Sciatic nerve (tissue), 2 donors: ENCODE results near the gene ABCB6. TPM values are rescaled to one million over a fixed set of nuclear protein-coding genes. Genes with fewer than 3 reads are reported as not detected.
"Not testable (repeated sequence)": the region's sequence is repeated elsewhere in the genome, so short reads cannot be mapped to it uniquely, and the experiment has no call there.

Source experiments
- ATAC-seq: fragments of 200-7000 bp; cut with Tn5 transposase; one replicate; pipeline ENCODE4 v1.9.1; 2020; ENCODE audit warnings: mild to moderate bottlenecking, moderate library complexity
- DNase-seq: peaks from one replicate; pipeline ENCODE4 v3.0.0-alpha.2; 2020; ENCODE audit warnings: low spot score
- intact Hi-C: fragments of 100-400 bp; cut with DNase I; formaldehyde crosslinking; loops from one replicate; pipeline ENCODE4 v1.14.2; 2022
- total RNA-seq: library from RNA; stranded (reverse); fragmentation: NEBNext Ultra II Directional; extraction: Animal tissue kit (Norgen Biotek cat#: 25700); gene quantifications from one replicate; pipeline ENCODE4 v1.2.1, GENCODE V29; 2021
- donor health status: DM: no; HTN: no; CAD: no.
- donor health status: DM: no; HTN: no; CAD: no.

The ABCB6 gene
- total RNA-seq, 1 donor from 2014 or later = 32.6 TPM

DNA sequence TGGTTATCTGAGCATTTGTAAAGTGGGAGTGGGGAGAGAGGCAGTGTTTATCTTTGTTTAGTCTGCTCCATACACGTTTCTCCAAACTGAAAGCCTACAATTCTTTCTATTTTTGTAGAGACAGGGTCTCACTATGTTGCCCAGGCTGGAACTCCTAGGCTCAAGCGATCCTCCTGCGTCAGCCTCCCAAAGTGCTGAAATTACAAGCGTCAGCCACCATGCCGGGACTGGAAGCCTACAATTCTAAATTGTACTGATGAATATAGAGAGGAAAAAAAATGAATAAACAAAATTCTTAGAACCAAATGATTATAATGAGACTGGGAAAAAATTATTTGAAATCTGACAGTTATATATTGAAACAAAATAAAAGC, 13.6 kb downstream of the ABCB6 start:
- intact Hi-C loops = no loop called here
- DNase-seq (no peak), ATAC-seq (no peak)

DNA sequence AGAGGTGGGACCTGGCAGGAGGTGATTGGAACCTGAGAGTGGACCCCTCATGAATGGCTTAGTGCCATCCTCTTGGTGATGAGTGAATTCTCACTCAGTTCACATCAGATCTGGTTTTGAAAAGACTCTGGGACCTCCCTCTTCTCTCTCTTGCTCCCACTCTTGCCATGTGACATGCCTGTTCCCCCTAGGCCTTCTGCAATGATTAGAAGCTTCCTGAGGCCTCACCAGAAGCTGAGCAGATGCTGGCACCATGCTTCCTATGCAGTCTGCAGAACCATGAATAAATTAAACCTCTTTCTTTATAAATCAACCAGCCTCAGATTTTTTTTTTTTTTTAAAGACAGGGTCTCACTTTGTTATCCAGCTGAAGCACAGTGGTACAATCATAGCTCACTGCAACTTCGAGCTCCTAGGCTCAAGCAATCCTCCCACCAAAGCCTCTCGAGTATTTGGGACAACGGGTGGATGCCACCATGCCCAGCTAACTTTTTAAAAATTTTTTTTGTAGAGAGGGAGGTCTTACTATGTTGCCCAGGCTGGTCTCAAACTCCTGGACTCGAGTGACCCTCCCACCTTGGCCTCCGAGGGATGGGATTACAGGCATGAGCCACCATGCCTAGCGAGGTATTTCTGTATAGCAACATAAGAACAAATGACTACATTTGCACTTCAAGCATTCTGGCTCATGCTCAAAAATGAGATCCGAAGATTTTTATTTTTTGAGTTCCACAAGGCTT, 14.2 kb downstream of the ABCB6 start:
- DNase-seq = no peak
- ATAC-seq = no peak
- intact Hi-C loops = no loop called here

DNA sequence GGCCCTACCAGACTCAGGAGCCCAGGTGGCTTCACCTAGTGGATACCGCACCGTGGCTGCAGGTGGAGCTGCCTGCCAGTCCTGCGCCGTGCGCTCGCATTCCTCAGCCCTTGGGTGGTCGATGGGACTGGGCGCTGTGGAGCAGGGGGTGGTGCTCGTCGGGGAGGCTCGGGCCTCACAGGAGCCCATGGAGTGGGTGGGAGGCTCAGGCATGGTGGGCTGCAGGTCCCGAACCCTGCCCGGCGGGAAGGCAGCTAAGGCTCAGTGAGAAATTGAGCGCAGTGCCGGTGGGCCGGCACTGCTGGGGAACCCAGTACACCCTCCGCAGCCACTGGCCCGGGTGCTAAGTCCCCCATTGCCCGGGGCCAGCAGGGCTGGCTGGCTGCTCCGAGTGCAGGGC, 17.4 kb downstream of the ABCB6 start:
- intact Hi-C loops, ATAC-seq, DNase-seq: not testable (repeated sequence)

DNA sequence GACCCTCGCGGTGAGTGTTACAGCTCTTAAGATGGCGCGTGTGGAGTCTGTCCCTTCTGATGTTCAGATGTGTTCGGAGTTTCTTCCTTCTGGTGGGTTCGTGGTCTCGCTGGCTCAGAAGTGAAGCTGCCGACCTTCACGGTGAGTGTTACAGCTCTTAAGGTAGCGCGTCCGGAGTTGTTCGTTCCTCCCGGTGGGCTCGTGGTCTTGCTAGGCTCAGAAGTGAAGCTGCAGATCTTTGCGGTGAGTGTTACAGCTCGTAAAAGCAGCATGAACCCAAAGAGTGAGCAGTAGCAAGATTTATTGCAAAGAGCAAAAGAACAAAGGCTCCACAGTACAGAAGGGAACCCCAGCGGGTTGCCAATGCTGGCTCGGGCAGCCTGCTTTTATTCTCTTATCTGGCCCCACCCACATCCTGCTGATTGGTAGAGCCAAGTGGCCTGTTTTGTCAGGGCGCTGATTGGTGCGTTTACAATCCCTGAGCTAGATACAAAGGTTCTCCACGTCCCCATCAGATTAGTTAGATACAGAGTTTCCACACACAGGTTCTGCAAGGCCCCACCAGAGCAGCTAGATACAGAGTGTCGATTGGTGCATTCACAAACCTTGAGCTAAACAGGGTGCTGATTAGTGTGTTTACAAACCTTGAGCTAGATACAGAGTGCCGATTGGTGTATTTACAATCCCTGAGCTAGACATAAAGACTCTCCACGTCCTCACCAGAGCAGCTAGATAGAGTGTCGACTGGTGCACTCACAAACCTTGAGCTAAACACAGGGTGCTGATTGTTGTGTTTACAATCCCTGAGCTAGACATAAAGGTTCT, 18.0 kb downstream of the ABCB6 start:
- ATAC-seq, intact Hi-C loops, DNase-seq: not testable (repeated sequence)

DNA sequence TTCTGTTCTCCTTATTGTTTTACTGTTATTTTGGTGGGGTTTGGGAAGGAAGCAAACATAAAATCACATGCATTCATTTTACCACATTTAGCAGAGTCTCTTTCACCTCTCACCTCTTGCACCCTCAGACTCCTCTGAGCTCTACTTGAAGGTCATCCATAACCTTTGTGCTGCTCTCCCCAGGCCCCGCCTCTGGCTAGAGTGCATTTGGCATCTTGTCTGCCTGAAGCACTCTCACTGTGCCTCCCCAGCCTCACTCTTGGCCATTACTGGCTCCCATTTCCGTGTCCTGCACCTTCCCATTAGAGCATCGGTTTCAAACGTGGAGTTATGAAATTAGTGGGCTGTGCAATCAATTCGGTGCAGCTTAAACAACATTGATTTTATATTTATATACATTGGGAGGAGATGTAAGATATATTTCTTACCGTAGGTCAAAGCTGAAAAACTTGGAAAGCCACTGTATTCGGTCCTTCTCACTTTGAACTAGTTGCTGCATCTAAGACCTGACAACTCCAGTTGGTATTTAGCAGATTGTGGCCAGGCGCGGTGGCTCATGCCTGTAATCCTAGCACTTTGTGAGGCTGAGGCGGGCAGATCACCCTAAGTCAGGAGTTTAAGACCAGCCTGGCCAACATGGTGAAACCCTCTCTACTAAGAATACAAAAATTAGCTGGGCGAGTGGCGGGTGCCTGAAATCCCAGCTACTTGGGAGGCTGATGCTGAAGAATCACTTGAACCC, 19.1 kb downstream of the ABCB6 start:
- DNase-seq (no peak), ATAC-seq (no peak)
- intact Hi-C loops = no loop called here

DNA sequence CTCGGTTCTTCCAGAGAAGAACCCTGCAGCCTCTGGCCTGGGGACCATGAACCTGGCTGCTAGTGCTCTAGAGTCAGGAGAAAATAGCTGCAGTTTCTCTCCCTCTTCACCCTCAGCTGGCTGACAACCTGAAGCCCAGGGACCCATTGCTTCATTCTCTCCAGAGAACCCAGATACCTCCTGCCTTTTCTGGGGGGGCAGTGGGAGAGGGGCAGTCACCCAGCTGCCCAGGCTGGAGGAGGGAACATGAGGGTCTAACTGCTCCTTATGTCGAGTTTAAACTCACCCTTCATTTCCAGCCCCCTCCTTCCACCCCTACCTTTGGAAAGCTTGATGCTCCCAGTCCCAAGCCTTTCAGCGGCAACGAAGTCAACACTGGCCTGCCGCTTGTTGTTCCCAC, 19.8 kb downstream of the ABCB6 start:
- ATAC-seq = no peak
- DNase-seq = no peak
- intact Hi-C loops = no loop called here

DNA sequence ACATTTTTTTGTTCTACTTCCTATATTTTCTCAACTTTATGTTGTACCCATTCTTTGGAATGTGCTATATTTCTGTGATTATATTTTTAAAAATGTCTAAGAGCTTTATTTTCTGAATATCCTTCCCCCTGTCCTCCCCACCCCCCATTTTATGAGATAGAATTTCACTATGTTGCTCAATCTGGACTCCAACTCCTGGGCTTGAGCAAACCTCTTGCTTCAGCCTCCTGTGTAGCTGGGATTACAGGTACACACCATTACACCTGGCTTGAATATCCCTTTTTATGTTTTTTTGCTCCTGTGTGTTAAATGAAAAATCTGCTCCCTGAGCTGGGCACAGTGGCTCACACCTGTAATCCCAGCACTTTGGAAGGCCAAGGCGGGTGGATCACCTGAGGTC, 21.4 kb downstream of the ABCB6 start:
- no peak for DNase-seq
- intact Hi-C loops = no loop called here
- no peak for ATAC-seq

DNA sequence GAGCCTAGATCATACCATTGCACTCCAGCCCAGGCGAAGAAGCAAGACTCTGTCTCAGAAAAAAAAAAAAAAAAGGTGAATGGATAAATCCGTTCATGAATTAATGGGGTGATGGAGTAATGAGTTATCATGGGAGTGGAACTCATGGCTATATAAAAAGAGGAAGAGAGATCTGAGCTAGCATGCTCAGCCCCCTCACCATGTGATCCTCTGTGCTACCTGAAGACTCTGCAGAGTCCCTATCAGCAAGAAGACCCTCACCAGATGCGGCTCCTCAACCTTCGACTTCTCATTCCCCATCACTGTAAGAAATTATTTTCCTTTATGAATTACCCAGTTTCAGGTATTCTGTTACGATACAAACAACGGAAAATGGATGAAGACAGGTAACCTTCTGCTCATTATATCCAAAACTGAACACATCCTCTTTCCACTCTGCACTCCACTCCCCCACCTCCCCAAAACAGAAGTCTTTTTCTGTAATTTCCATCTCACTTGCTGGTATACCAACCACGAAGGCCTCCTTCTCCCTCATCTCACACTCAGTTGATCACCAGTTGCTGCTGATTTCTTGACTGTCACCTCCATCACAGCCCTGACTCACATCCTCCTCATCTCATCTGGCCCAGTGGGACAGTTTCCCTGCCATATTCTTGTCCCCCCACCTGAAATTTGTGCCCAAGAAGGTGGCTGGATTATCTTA, 31.9 kb downstream of the ABCB6 start:
- intact Hi-C loops = no loop called here
- ATAC-seq (no peak), DNase-seq (no peak)

DNA sequence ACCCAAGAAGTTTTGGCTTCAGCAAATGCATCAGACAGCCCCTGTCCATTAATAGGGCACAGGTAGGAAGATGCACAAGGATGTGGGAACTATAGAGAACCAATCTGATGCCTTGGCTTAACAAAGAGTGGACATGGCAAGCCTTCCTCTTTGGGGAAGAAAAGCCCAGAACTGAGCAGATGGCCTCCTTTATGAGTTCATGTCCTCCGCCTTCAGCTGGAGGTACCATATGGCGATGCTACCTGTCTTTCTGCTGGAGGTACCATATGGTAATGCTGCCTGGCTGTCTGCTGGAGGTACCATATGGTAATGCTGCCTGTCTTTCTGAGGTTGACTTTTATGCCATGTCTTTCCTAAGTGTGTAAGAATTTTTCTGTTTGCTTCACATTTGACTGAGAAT, 34.6 kb downstream of the ABCB6 start:
- no peak for DNase-seq
- no peak for ATAC-seq
- intact Hi-C loops = no loop called here

DNA sequence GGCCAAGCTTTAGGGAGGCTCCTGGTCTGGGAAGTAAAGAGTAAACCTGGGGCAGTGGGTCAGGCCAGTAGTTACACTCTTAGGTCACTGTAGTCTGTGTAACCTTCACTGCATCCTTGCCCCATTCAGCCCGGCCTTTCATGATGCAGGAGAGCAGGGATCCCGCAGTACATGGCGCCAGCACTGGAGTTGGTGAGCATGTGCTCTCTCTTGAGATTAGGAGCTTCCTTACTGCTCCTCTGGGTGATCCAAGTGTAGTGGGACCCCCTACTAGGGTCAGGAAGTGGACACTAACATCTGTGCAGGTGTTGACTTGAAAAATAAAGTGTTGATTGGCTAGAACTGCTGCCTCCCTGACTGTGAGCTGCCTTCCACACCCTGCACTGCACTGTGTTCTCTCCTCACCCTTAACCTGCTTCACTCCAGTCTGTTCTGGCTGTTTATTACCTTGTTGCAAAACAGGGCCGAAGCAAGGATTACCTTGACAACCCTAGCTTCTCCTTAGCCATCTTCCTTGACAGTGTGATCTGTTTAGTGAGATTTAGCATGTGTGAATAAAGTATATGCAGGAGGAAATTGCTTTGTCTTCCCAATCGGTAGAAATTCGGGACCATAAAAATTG, 35.5 kb downstream of the ABCB6 start:
- no peak for DNase-seq
- intact Hi-C loops = no loop called here
- no peak for ATAC-seq

DNA sequence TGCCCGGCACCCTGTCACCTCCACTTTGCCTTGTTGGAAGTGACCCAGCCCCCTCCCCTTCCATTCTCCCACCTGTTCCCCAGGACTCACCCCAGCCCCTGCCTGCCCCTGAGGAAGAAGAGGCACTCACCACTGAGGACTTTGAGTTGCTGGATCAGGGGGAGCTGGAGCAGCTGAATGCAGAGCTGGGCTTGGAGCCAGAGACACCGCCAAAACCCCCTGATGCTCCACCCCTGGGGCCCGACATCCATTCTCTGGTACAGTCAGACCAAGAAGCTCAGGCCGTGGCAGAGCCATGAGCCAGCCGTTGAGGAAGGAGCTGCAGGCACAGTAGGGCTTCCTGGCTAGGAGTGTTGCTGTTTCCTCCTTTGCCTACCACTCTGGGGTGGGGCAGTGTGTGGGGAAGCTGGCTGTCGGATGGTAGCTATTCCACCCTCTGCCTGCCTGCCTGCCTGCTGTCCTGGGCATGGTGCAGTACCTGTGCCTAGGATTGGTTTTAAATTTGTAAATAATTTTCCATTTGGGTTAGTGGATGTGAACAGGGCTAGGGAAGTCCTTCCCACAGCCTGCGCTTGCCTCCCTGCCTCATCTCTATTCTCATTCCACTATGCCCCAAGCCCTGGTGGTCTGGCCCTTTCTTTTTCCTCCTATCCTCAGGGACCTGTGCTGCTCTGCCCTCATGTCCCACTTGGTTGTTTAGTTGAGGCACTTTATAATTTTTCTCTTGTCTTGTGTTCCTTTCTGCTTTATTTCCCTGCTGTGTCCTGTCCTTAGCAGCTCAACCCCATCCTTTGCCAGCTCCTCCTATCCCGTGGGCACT, 36.2 kb downstream of the ABCB6 start:
- intact Hi-C loops = no loop called here
- DNase-seq (no peak), ATAC-seq (no peak)

DNA sequence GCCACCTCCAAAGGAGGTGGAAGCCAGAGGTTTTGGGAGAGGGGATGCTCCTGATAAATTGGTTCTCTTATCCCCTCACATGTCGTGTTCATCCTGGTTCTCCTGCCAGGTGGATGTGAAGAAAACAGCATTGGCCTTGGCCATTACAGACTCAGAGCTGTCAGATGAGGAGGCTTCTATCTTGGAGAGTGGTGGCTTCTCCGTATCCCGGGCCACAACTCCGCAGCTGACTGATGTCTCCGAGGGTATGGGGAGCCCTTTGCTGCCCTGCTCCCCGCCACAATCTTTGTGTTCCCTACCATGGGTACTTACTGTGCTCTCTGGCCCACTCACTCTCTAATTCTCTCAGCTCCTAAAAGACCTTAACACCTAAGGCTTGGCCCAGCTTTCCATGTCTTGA, 37.2 kb downstream of the ABCB6 start:
- ATAC-seq = no peak
- DNase-seq = no peak
- intact Hi-C loops = no loop called here

DNA sequence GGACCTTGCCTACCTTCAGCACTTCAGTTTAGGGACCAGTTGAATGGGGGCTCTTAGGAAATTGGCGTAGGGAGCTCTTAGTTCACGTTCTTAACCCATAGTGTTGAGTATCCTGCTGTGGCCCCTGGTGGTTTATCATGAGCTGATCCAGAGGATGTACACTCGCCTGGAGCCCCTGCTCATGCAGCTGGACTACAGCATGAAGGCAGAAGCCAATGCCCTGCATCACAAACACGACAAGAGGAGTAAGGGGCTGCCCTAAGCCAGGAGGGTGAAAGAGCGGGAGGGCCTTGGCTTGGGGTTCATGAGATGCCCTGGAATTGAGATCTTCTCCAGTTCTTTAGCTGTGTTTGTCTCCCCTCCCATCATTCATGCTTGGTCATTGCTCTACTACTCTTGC, 37.8 kb downstream of the ABCB6 start:
- ATAC-seq (no peak), DNase-seq (no peak)
- intact Hi-C loops = no loop called here

DNA sequence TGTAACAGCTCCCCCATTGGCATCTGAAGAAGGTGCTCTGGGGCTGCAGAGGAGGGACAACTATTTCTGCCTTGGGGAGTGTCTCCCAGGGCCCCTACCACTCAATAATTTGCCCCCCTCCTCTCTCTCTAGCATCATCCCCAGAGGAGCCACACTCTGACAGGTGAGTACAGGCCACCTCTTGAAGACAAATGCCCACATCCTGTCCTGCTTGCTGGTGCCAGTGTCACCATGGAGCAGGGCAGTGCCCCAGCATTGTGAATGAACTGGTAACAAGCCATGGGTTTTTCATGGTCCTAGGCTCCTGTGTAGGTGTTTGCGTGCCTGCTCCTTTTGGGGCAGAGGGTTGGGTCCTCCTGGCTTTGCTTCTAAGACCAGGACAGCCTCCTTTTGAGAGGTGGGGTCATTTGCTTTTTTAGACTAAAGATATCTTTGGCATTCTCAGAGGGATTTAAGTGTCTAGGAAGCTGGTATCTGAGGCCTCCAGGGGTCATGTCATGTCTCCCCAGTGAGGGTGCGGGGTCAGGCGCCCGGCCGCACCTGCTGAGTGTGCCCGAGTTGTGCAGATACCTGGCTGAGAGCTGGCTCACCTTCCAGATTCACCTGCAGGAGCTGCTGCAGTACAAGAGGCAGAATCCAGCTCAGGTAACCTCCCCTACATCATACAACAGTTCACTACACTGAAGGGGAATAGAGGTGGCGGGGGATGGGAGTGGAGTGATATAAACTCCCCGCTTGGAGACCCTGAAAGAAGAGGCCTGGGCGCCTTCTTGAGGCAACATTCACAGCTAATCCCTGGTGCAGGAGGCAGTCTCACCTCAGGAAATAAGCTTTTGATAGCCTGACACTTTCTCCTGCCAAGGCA, 38.9 kb downstream of the ABCB6 start:
- no peak for DNase-seq
- intact Hi-C loops = loop anchor here (5.0 kb wide), 1 partner anchor 37 kb away; the partner anchor contains the start of gene ABCB6
- ATAC-seq = no peak

DNA sequence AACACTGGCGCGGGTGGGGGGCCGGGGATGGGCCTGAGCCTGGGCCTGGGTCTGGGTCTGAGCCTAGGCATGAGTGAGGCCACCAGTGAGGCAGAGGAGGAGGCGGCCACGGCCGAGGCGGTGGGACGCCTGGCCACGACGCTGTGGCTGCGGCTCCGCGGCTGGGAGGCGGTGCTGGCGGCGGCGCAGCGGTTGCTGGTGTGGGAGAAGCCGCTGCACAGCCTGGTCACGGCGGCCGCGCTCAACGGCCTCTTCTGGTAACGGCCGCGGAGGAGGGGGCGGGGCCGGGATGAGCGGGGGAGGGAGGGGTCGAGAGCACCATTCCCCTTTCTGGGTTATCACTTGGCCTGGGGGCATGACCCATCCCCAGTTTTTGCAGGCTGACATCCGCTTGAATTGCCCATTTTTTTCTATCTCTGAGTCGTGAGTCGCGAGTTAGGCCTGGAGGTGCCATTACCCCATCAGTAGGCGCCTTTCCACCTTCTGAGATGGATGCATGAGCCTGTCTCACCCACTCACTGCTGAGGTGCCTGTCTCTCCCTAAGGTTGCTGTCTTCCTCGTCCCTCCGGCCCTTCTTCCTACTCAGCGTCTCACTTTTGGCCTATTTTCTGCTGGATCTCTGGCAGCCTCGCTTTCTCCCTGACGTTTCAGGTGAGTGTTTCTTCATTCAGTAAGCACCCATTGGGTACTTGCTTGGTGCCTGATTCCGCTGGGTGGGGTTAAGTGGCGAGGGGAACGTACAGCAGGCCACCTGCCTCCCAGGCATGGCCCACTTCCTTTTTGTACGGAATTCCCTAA, 40.2 kb downstream of the ABCB6 start:
- ATAC-seq = no peak
- peak; percentile 80 for DNase-seq
- intact Hi-C loops = loop anchor here (5.0 kb wide), 1 partner anchor 39 kb away; the partner anchor contains the start of gene ABCB6
